HG02588 (cell line): ENCODE data around the gene AFTPH.

Source experiments
- ATAC-seq: cut with Tn5 transposase; IDR thresholded peaks from one replicate; pipeline ENCODE4 v1.9.1; 2021; ENCODE audit warnings: mild to moderate bottlenecking, moderate library complexity; ENCODE audit not compliant: unreplicated experiment

The AFTPH gene

GRCh38 chr2:64629875-64630274 is 105.7 kb downstream of the AFTPH start:
- ATAC-seq = no peak

GRCh38 chr2:64630752-64631151 is 106.6 kb downstream of the AFTPH start:
- ATAC-seq = no peak

- ATAC-seq = no peak
These were observed 107.6 kb downstream of the AFTPH start for GRCh38 chr2:64631771-64632170.

GRCh38 chr2:64632835-64633819 is 109.0 kb downstream of the AFTPH start:
- no peak for ATAC-seq

GRCh38 chr2:64634345-64635267 is 110.5 kb downstream of the AFTPH start:
- no peak for ATAC-seq

GRCh38 chr2:64635976-64636911 is 112.1 kb downstream of the AFTPH start:
- ATAC-seq = peak; percentile 58

- peak; percentile 52 for ATAC-seq
These were observed 113.0 kb downstream of the AFTPH start for GRCh38 chr2:64637000-64637635.

GRCh38 chr2:64637931-64638330 is 113.8 kb downstream of the AFTPH start:
- no peak for ATAC-seq

GRCh38 chr2:64638502-64639120 is 114.5 kb downstream of the AFTPH start:
- ATAC-seq = no peak

- no peak for ATAC-seq
These were observed 115.6 kb downstream of the AFTPH start for GRCh38 chr2:64639691-64640090.

GRCh38 chr2:64640153-64641044 is 116.3 kb downstream of the AFTPH start:
- no peak for ATAC-seq

- no peak for ATAC-seq
These were observed 117.5 kb downstream of the AFTPH start for GRCh38 chr2:64641599-64641998.
